Measurements from ENCODE around the gene NFKB2. TPM values are rescaled to one million over a fixed set of nuclear protein-coding genes. Genes with fewer than 3 reads are reported as not detected.

The NFKB2 gene
- total and polyA plus RNA-seq, 2 of the 4 experiments (the other 2 are of a cell fraction) = 16.1 to 32.3 TPM

- H2BK5ac ChIP-seq (ENCODE audit: low read depth, low read length, poor library complexity, severe bottlenecking) = no peak overlapping the region
- H3K18ac ChIP-seq (ENCODE audit: low read depth, low read length) = no peak overlapping the region
- H3K4me1 ChIP-seq (ENCODE audit: control insufficient read depth, insufficient read depth, low read length) = peaks cover 3% of the 10 kb centered on the region; the same call in 1 of the 2 replicates
- no peak overlapping the region for H2BK15ac ChIP-seq (ENCODE audit: low read depth, low read length)
- dilution Hi-C loops (cut with HindIII; ENCODE audit: low sequenced_read_pairs, unreplicated experiment) (no loop called here), intact Hi-C loops (cut with micrococcal nuclease) (no loop called here), in situ Hi-C loops (cut with MboI; ENCODE audit: low sequenced_read_pairs) (no loop called here)
- no peak overlapping the region for H4K8ac ChIP-seq (ENCODE audit: low read depth in 2 of 2, low read length in 2 of 2)
- H3K4ac ChIP-seq (ENCODE audit: low read depth, low read length) = no peak overlapping the region
- ChIA-PET POLR2A (ENCODE audit: unreplicated experiment) (no interaction called here), CTCF (interaction anchor here (0.7 to 1.7 kb wide), 2 partner anchors 10 to 154 kb away, joined by 3 to 4 read pairs; no protein-coding TSS in a partner anchor)
- H3K14ac ChIP-seq (replicated peaks; ENCODE audit: low read depth, low read length) = no peak overlapping the region
- no peak overlapping the region for H3K4me2 ChIP-seq (ENCODE audit: low read depth, low read length)
- no peaks in the 10 kb centered on the region for H3K9me3 ChIP-seq (ENCODE audit: control insufficient read depth, insufficient read depth, low read length)
- 67% methylated on average over 1 of the region's 6 CpGs; no CpG with 5 or more reads in 1 of the 2 experiments for WGBS, 2 experiments (ENCODE audit: extremely low coverage in 2 of 2, insufficient read length in 1 of 2)
- no peak overlapping the region for H3K9ac ChIP-seq (ENCODE audit: low read depth, low read length)
- no peak overlapping the region for H3K23ac ChIP-seq (ENCODE audit: low read depth, low read length)
- ATAC-seq (ENCODE audit: low read depth) (no peak), DNase-seq (no peak)
- no peak overlapping the region for H2BK120ac ChIP-seq (ENCODE audit: low read depth, low read length)
- no peaks in the 10 kb centered on the region for H3K9me1 ChIP-seq (ENCODE audit: insufficient read depth, low read length)
- H3K27me3 ChIP-seq (ENCODE audit: control insufficient read depth, insufficient read depth, low read length) = no peaks in the 10 kb centered on the region
- H4K5ac ChIP-seq (ENCODE audit: low read depth, low read length) = no peak overlapping the region
- TF ChIP-seq CTCF (conservative IDR thresholded peaks at IDR 0.05; ENCODE audit: low read depth, low read length) (peak; percentile 31; the same call in 1 of the 2 replicates), MAFK (IDR thresholded peaks at IDR 0.05; ENCODE audit: low read depth, low read length) (no peak), SMC3 (IDR thresholded peaks at IDR 0.05; ENCODE audit: low read depth, low read length) (peak; percentile 27; the same call in 1 of the 2 replicates), RAD21 (IDR thresholded peaks at IDR 0.05; ENCODE audit: low read length) (peak; percentile 25)
- no TSS peak for BruUV-seq (replicated peaks)
- no peak overlapping the region for H2AK5ac ChIP-seq (ENCODE audit: low read depth, low read length)
- no peak overlapping the region for H3K4me3 ChIP-seq (ENCODE audit: insufficient read depth, low read depth, low read length)
- no peaks in the 10 kb centered on the region; the same call in 1 of the 2 replicates for H4K20me1 ChIP-seq (ENCODE audit: insufficient read depth, low read length)
- H3K36me3 ChIP-seq (ENCODE audit: control insufficient read depth, insufficient read depth, low read length) = peaks cover 41% of the 10 kb centered on the region
- H2AFZ ChIP-seq (replicated peaks; ENCODE audit: low read length, poor library complexity) = no peak overlapping the region
- no peak overlapping the region for H3K56ac ChIP-seq (ENCODE audit: extremely low read depth, insufficient read depth, low read length)
- H3K79me1 ChIP-seq (ENCODE audit: low read depth in 1 of 2, low read length in 2 of 2) = no peaks in the 10 kb centered on the region
- H2BK20ac ChIP-seq (ENCODE audit: low read depth, low read length) = no peak overlapping the region
- H2AK9ac ChIP-seq (replicated peaks; ENCODE audit: low read depth, low read length, poor library complexity) = no peak overlapping the region
- H3K27ac ChIP-seq (ENCODE audit: insufficient read depth, low read length) = no peak overlapping the region
- no peak overlapping the region for H4K91ac ChIP-seq (ENCODE audit: insufficient read depth, low read depth, low read length)
These were observed 11.5 kb upstream of the NFKB2 start for GRCh38 chr10:102384053-102384452.

All from IMR-90 (cell line).